ENCODE data around the gene CEP72. TPM values are rescaled to one million over a fixed set of nuclear protein-coding genes. Genes with fewer than 3 reads are reported as not detected.

Gene CEP72
- total RNA-seq, 1 experiment from 2014 or later = 16.4 TPM

GRCh38 chr5:641331-641765, 29.2 kb downstream of the CEP72 start:
- intact Hi-C loops (cut with micrococcal nuclease) = no loop called here
- BruUV-seq (replicated peaks) = no TSS peak
- no peaks in the 10 kb centered on the region for H3K27me3 Mint-ChIP-seq (ENCODE audit: insufficient read depth, unreplicated experiment)
- no peak overlapping the region for H3K4me3 Mint-ChIP-seq (ENCODE audit: unreplicated experiment)
- H3K9me3 Mint-ChIP-seq (ENCODE audit: unreplicated experiment) = no peaks in the 10 kb centered on the region
- POLR2A ChIA-PET = no interaction called here
- peaks cover 63% of the 10 kb centered on the region for H3K36me3 Mint-ChIP-seq (ENCODE audit: insufficient read depth, unreplicated experiment)
- no peaks in the 10 kb centered on the region for H3K4me1 Mint-ChIP-seq (ENCODE audit: insufficient read depth, unreplicated experiment)
- CTCF ChIA-PET = no interaction called here
- DNase-seq (ENCODE audit: unreplicated experiment) = no peak
- H3K27ac Mint-ChIP-seq (ENCODE audit: low read depth, unreplicated experiment) = no peak overlapping the region
- TF ChIP-seq CTCF (IDR thresholded peaks at IDR 0.05; ENCODE audit: unreplicated experiment) = no peak

GRCh38 chr5:642481-642880, 30.3 kb downstream of the CEP72 start:
- Mint-ChIP-seq H3K27ac (ENCODE audit: low read depth, unreplicated experiment) (no peak overlapping the region), H3K27me3 (ENCODE audit: insufficient read depth, unreplicated experiment) (no peaks in the 10 kb centered on the region), H3K4me1 (ENCODE audit: insufficient read depth, unreplicated experiment) (no peaks in the 10 kb centered on the region), H3K4me3 (ENCODE audit: unreplicated experiment) (no peak overlapping the region), H3K9me3 (ENCODE audit: unreplicated experiment) (no peaks in the 10 kb centered on the region), H3K36me3 (ENCODE audit: insufficient read depth, unreplicated experiment) (peaks cover 60% of the 10 kb centered on the region)
- no peak for DNase-seq (ENCODE audit: unreplicated experiment)
- TF ChIP-seq CTCF (IDR thresholded peaks at IDR 0.05; ENCODE audit: unreplicated experiment) = no peak
- ChIA-PET CTCF (interaction anchor here (0.6 kb wide), 1 partner anchor 261 kb away, joined by 3 read pairs; no protein-coding TSS in a partner anchor), POLR2A (no interaction called here)
- intact Hi-C loops (cut with micrococcal nuclease) = no loop called here
- BruUV-seq (replicated peaks) = no TSS peak

- POLR2A ChIA-PET = no interaction called here
- Mint-ChIP-seq H3K27ac (ENCODE audit: low read depth, unreplicated experiment) (no peak overlapping the region), H3K27me3 (ENCODE audit: insufficient read depth, unreplicated experiment) (no peaks in the 10 kb centered on the region), H3K36me3 (ENCODE audit: insufficient read depth, unreplicated experiment) (peaks cover 55% of the 10 kb centered on the region), H3K4me3 (ENCODE audit: unreplicated experiment) (no peak overlapping the region), H3K9me3 (ENCODE audit: unreplicated experiment) (no peaks in the 10 kb centered on the region), H3K4me1 (ENCODE audit: insufficient read depth, unreplicated experiment) (no peaks in the 10 kb centered on the region)
- intact Hi-C loops (cut with micrococcal nuclease) = no loop called here
- no peak for DNase-seq (ENCODE audit: unreplicated experiment)
- TF ChIP-seq CTCF (IDR thresholded peaks at IDR 0.05; ENCODE audit: unreplicated experiment) = no peak
- CTCF ChIA-PET = no interaction called here
- no TSS peak for BruUV-seq (replicated peaks)
These were observed 31.2 kb downstream of the CEP72 start for GRCh38 chr5:643351-643801.

- CTCF ChIA-PET = no interaction called here
- H3K27me3 Mint-ChIP-seq (ENCODE audit: insufficient read depth, unreplicated experiment) = no peaks in the 10 kb centered on the region
These were observed 31.7 kb downstream of the CEP72 start for GRCh38 chr5:643811-644271.

More at GRCh38 chr5:643811-644271, 31.7 kb downstream of the CEP72 start:
- Mint-ChIP-seq H3K4me1 (ENCODE audit: insufficient read depth, unreplicated experiment) (no peaks in the 10 kb centered on the region), H3K36me3 (ENCODE audit: insufficient read depth, unreplicated experiment) (peaks cover 54% of the 10 kb centered on the region), H3K27ac (ENCODE audit: low read depth, unreplicated experiment) (no peak overlapping the region), H3K9me3 (ENCODE audit: unreplicated experiment) (no peaks in the 10 kb centered on the region), H3K4me3 (ENCODE audit: unreplicated experiment) (no peak overlapping the region)
- DNase-seq (ENCODE audit: unreplicated experiment) = no peak
- intact Hi-C loops (cut with micrococcal nuclease) = no loop called here
- no peak for TF ChIP-seq CTCF (IDR thresholded peaks at IDR 0.05; ENCODE audit: unreplicated experiment)
- POLR2A ChIA-PET = no interaction called here
- BruUV-seq (replicated peaks) = no TSS peak
